Measurements from ENCODE around the gene SHPK. TPM values are rescaled to one million over a fixed set of nuclear protein-coding genes. Genes with fewer than 3 reads are reported as not detected.
A peak's percentile ranks its signal among the peaks of the same experiment; 100 is the strongest.

SHPK gene
- total RNA-seq, 3 donors from 2014 or later (not counting 1 experiment from before 2014, with no cell fraction given): 5.8 to 9.3 (median 8.9) TPM

DNA sequence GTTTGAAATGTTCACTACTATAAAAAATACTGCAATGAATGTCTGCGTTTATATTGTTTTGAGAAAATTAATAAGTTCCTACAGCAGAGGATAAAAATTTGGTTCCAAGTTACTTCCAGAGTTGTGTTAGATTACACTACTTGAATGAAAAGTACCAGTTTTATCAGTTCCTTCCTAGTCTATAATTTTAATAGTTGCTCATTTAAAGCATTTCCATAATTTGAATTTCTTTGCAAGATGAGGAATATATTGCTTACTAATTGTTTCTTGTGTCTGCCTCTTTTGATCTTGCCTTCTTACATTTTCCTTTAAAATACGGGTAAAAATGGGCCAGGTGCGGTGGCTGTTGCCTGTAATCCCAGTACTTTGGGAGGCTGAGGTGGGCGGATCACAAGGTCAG, 36.5 kb upstream of the SHPK start:
- Histone ChIP-seq H3K27ac (ENCODE audit: low read length) (no peak overlapping the region), H3K9me3 (ENCODE audit: control insufficient read depth, insufficient read depth, low read length) (no peaks in the 10 kb centered on the region), H3K4me1 (ENCODE audit: control insufficient read depth, insufficient read depth, low read length) (peaks cover 17% of the 10 kb centered on the region), H3K27me3 (ENCODE audit: control insufficient read depth, insufficient read depth, low read length) (no peaks in the 10 kb centered on the region), H3K4me3 (ENCODE audit: low read length) (no peak overlapping the region), H3K36me3 (ENCODE audit: control insufficient read depth, insufficient read depth, low read length) (no peaks in the 10 kb centered on the region)
- ATAC-seq: no peak
- H3K27ac Mint-ChIP-seq: no peak overlapping the region
- H3K36me3 Mint-ChIP-seq: no peaks in the 10 kb centered on the region
- TF ChIP-seq, protein P1, sequence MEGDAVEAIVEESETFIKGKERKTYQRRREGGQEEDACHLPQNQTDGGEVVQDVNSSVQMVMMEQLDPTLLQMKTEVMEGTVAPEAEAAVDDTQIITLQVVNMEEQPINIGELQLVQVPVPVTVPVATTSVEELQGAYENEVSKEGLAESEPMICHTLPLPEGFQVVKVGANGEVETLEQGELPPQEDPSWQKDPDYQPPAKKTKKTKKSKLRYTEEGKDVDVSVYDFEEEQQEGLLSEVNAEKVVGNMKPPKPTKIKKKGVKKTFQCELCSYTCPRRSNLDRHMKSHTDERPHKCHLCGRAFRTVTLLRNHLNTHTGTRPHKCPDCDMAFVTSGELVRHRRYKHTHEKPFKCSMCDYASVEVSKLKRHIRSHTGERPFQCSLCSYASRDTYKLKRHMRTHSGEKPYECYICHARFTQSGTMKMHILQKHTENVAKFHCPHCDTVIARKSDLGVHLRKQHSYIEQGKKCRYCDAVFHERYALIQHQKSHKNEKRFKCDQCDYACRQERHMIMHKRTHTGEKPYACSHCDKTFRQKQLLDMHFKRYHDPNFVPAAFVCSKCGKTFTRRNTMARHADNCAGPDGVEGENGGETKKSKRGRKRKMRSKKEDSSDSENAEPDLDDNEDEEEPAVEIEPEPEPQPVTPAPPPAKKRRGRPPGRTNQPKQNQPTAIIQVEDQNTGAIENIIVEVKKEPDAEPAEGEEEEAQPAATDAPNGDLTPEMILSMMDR (IDR thresholded peaks at IDR 0.05): no peak
- H3K4me3 Mint-ChIP-seq: no peak overlapping the region
- DNase-seq: no peak
- no peaks in the 10 kb centered on the region for H3K27me3 Mint-ChIP-seq (ENCODE audit: low read depth in 2 of 2)
- 93% methylated on average over 3 of the region's 4 CpGs for WGBS (ENCODE audit: insufficient coverage)
- no peaks in the 10 kb centered on the region for H3K9me3 Mint-ChIP-seq
- H3K4me1 Mint-ChIP-seq: peaks cover 8 to 10% of the 10 kb centered on the region in 2 donors
- intact Hi-C loops (cut with micrococcal nuclease): no loop called here

DNA sequence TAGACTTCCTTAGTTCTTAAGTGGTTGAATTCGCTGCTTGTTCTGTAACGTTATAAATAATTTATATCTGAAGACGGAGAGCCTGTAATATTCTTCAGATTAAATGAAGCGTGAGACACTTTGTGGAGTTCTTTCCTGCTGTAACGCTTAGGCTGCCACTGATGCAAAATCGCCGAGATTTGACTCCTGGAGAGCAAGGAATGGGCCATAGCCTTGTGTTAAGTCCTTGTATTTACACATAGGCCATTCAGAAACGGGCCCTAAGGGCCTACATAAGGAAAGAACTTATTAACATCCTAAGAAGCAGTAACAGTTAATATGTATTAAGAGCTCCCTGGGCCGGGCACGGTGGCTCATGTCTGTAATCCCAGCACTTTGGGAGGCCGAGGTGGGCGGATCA, 33.5 kb upstream of the SHPK start:
- Mint-ChIP-seq H3K4me1 (peaks cover 8 to 17% of the 10 kb centered on the region in 2 donors), H3K9me3 (no peaks in the 10 kb centered on the region), H3K4me3 (peak overlapping the region; percentile 94), H3K36me3 (no peaks in the 10 kb centered on the region), H3K27ac (peak overlapping the region; percentile 88 to 93), H3K27me3 (ENCODE audit: low read depth in 2 of 2) (no peaks in the 10 kb centered on the region)
- peak overlapping the region; percentile 99 for H3K4me3 ChIP-seq (ENCODE audit: low read length)
- no peaks in the 10 kb centered on the region for H3K27me3 ChIP-seq (ENCODE audit: control insufficient read depth, insufficient read depth, low read length)
- H3K4me1 ChIP-seq (ENCODE audit: control insufficient read depth, insufficient read depth, low read length): peaks cover 21% of the 10 kb centered on the region
- H3K9me3 ChIP-seq (ENCODE audit: control insufficient read depth, insufficient read depth, low read length): no peaks in the 10 kb centered on the region
- 63% methylated on average over 12 of the region's 12 CpGs for WGBS (ENCODE audit: insufficient coverage)
- TF ChIP-seq, protein P1 (IDR thresholded peaks at IDR 0.05): no peak
- ATAC-seq: no peak
- H3K36me3 ChIP-seq (ENCODE audit: control insufficient read depth, insufficient read depth, low read length): no peaks in the 10 kb centered on the region
- DNase-seq: no peak
- no peak overlapping the region for H3K27ac ChIP-seq (ENCODE audit: low read length)
- intact Hi-C loops (cut with micrococcal nuclease): no loop called here

DNA sequence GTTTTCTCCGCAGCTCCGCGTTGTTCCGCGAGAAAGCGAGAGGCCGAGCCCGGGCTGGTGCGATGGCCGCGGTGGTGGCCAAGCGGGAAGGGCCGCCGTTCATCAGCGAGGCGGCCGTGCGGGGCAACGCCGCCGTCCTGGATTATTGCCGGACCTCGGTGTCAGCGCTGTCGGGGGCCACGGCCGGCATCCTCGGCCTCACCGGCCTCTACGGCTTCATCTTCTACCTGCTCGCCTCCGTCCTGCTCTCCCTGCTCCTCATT, 33.0 kb upstream of the SHPK start:
- under 1% methylated on average over 32 of the region's 32 CpGs for WGBS (ENCODE audit: insufficient coverage)
- H3K36me3 Mint-ChIP-seq: no peaks in the 10 kb centered on the region

More for the DNA sequence above, 33.0 kb upstream of the SHPK start:
- no peaks in the 10 kb centered on the region for H3K36me3 ChIP-seq (ENCODE audit: control insufficient read depth, insufficient read depth, low read length)
- H3K27ac Mint-ChIP-seq: peak overlapping the region; percentile 88 to 93
- TF ChIP-seq, protein P1 (IDR thresholded peaks at IDR 0.05): no peak
- peaks cover 8 to 17% of the 10 kb centered on the region in 2 donors for H3K4me1 Mint-ChIP-seq
- H3K4me1 ChIP-seq (ENCODE audit: control insufficient read depth, insufficient read depth, low read length): peaks cover 21% of the 10 kb centered on the region
- no peaks in the 10 kb centered on the region for H3K9me3 ChIP-seq (ENCODE audit: control insufficient read depth, insufficient read depth, low read length)
- peak overlapping the region; percentile 99 for H3K4me3 ChIP-seq (ENCODE audit: low read length)
- intact Hi-C loops (cut with micrococcal nuclease): no loop called here
- H3K27me3 ChIP-seq (ENCODE audit: control insufficient read depth, insufficient read depth, low read length): no peaks in the 10 kb centered on the region
- DNase-seq (no peak), ATAC-seq (no peak)
- H3K4me3 Mint-ChIP-seq: peak overlapping the region; percentile 94
- H3K9me3 Mint-ChIP-seq: no peaks in the 10 kb centered on the region
- H3K27ac ChIP-seq (ENCODE audit: low read length): peak overlapping the region; percentile 84
- H3K27me3 Mint-ChIP-seq (ENCODE audit: low read depth in 2 of 2): no peaks in the 10 kb centered on the region

Data from natural killer cell (primary cell).